Cardiac ventricle fibroblast (primary cell): ENCODE data around the gene MINAR1. TPM values are rescaled to one million over a fixed set of nuclear protein-coding genes. Genes with fewer than 3 reads are reported as not detected.

Experiments
- total RNA-seq: library from RNA; depleted of rRNA; stranded (reverse); fragments of >200 nt; gene quantifications from 2 replicates; pipeline ENCODE4 v1.2.3, GENCODE V29; 2015

Gene MINAR1
- 1.00 and 1.1 TPM in 2 replicates for total RNA-seq

DNA sequence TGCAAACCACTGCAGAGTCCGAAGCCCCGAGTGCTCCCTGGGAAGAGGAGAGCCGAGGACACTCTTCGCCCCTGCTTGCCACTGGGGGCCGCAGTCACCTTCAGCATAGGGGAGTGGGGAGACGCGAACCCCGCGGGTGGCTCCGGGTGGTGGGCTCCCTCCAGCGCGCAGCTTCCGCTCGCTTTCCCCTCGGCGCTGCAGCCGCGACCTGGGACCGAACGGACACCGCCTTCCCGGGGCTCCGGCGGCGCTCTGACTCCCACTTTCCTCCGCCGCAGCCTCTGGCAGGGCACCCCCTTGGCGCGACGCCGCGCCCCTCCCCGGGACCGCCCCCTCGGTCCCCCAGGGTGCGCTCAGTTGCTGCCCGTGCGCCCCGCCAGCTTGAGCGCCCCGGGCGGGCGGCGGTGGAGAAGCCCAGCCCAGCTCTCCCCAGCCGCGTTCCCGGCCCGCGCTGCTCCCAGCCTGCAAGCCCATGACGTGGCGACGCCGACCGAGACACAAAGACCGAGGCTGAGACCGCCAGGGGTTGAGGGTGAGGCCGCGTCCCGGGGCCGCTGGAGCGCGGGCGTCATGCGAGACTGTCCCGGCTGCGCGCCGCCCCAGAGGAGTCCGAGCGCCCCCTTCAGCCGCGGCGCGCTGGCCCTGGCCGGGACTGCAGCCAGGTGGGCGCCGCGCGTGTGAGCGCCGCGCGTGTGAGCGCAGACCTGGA is at the start of gene MINAR1:
Gene MINAR1 (plus strand): TSS at position 701 of the 709 bp plus-strand sequence. CDS start 23,812 bp downstream, outside the sequence.

Other genes starting within 250 kb of the MINAR1 start
- gene ANKRD34C, start 149.6 kb upstream of the MINAR1 start, total RNA-seq = not detected in 2 replicates
- gene TMED3, start 121.2 kb upstream of the MINAR1 start, total RNA-seq = 126 TPM in 2 replicates